PC-3 (cell line): ENCODE data around the gene OBP2B.

Experiments
- CTCF ChIP-seq: fragments of 300-600 bp; sonication (generic); conservative IDR thresholded peaks from 2 replicates; pipeline ENCODE4 v1.5.1; 2017; ENCODE audit warnings: antibody characterized with exemption, low read depth, mild to moderate bottlenecking, low read length
- EZH2 ChIP-seq: fragments of 300-600 bp; sonication (generic); IDR thresholded peaks from one replicate; pipeline ENCODE4 v1.6.1; 2017; ENCODE audit warnings: antibody characterized with exemption, mild to moderate bottlenecking, low read length; ENCODE audit not compliant: unreplicated experiment
- EZH2phosphoT487 ChIP-seq: fragments of 300-600 bp; sonication (generic); IDR thresholded peaks from 2 replicates; pipeline ENCODE4 v1.6.1; 2018; ENCODE audit warnings: mild to moderate bottlenecking, antibody characterized with exemption, low read length, borderline replicate concordance

GRCh38 chr9:133173056-133173455 is 36.0 kb downstream of the OBP2B start:
- no peak for TF ChIP-seq CTCF
- TF ChIP-seq EZH2phosphoT487: no peak
- no peak for TF ChIP-seq EZH2
